Measurements from ENCODE around the gene CUZD1.

Gene CUZD1

GRCh38 chr10:122827302-122827701 is 18.4 kb downstream of the CUZD1 start:
- no peaks in the 10 kb centered on the region for H4K20me1 ChIP-seq (ENCODE audit: insufficient read depth, low read length, poor library complexity, severe bottlenecking)
- no peaks in the 10 kb centered on the region for H3F3A ChIP-seq (ENCODE audit: low read depth)
- no peaks in the 10 kb centered on the region for H3K79me2 ChIP-seq (ENCODE audit: insufficient read depth, low read length)
- no peak overlapping the region for H2AFZ ChIP-seq (ENCODE audit: low read length)
- no peak overlapping the region for H3K4me2 ChIP-seq (ENCODE audit: low read depth, low read length, poor library complexity, severe bottlenecking)
- no peak for TF ChIP-seq CTCF (conservative IDR thresholded peaks at IDR 0.05; ENCODE audit: low read length)
- TF ChIP-seq EZH2phosphoT487 (IDR thresholded peaks at IDR 0.05; ENCODE audit: borderline replicate concordance): no peak
- H3K9me2 ChIP-seq (replicated peaks; ENCODE audit: low read depth, low read length): no peaks in the 10 kb centered on the region
- no peak overlapping the region for H3K9ac ChIP-seq (ENCODE audit: low read depth, low read length, poor library complexity, severe bottlenecking)
- no peaks in the 10 kb centered on the region for H3K4me1 ChIP-seq (ENCODE audit: insufficient read depth, low read length, poor library complexity, severe bottlenecking)
- H3K36me3 ChIP-seq (ENCODE audit: insufficient read depth, low read length): peaks cover 5% of the 10 kb centered on the region; the same call in 1 of the 2 replicates
- H3K27me3 ChIP-seq (ENCODE audit: insufficient read depth, low read length, poor library complexity, severe bottlenecking): no peaks in the 10 kb centered on the region
- H3K9me3 ChIP-seq (ENCODE audit: insufficient read depth, low read depth, low read length): no peaks in the 10 kb centered on the region
- H3K4me3 ChIP-seq (ENCODE audit: low read length, poor library complexity, severe bottlenecking): no peak overlapping the region

- no peak overlapping the region for H3K4me3 ChIP-seq (ENCODE audit: low read length, poor library complexity, severe bottlenecking)
- H3K36me3 ChIP-seq (ENCODE audit: insufficient read depth, low read length): no peaks in the 10 kb centered on the region
- no peak overlapping the region for H2AFZ ChIP-seq (ENCODE audit: low read length)
- no peaks in the 10 kb centered on the region for H3F3A ChIP-seq (ENCODE audit: low read depth)
- no peaks in the 10 kb centered on the region for H3K9me3 ChIP-seq (ENCODE audit: insufficient read depth, low read depth, low read length)
- TF ChIP-seq CTCF (conservative IDR thresholded peaks at IDR 0.05; ENCODE audit: low read length) (no peak), EZH2phosphoT487 (IDR thresholded peaks at IDR 0.05; ENCODE audit: borderline replicate concordance) (no peak)
- no peak overlapping the region for H3K4me2 ChIP-seq (ENCODE audit: low read depth, low read length, poor library complexity, severe bottlenecking)
- no peaks in the 10 kb centered on the region for H4K20me1 ChIP-seq (ENCODE audit: insufficient read depth, low read length, poor library complexity, severe bottlenecking)
- H3K27me3 ChIP-seq (ENCODE audit: insufficient read depth, low read length, poor library complexity, severe bottlenecking): no peaks in the 10 kb centered on the region
- no peaks in the 10 kb centered on the region for H3K79me2 ChIP-seq (ENCODE audit: insufficient read depth, low read length)
- no peaks in the 10 kb centered on the region for H3K4me1 ChIP-seq (ENCODE audit: insufficient read depth, low read length, poor library complexity, severe bottlenecking)
- no peaks in the 10 kb centered on the region for H3K9me2 ChIP-seq (replicated peaks; ENCODE audit: low read depth, low read length)
- H3K9ac ChIP-seq (ENCODE audit: low read depth, low read length, poor library complexity, severe bottlenecking): no peak overlapping the region
Measured at GRCh38 chr10:122822973-122823690, 22.5 kb downstream of the CUZD1 start.

DNA sequence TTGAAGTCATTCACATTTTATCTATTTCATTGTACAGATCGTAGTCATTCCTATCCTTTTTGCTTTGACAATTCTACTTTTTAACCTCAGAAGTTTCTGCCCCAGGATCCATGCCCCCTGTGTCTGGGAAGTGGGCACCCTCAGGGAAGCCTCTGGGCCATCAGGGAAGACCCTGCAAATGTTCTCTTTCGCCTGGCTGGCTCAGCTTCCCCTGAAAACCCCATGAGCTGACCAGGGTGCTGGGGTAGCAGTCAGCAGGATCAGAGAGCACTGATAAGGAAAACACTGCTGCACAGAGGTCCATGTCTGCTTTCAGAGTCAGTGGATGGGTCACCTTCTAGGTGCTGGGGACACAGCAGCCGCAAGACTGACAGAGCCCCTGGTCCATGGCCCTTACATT is 23.8 kb downstream of the CUZD1 start:
- Histone ChIP-seq H3K4me3 (ENCODE audit: low read length, poor library complexity, severe bottlenecking) (no peak overlapping the region), H3K9ac (ENCODE audit: low read depth, low read length, poor library complexity, severe bottlenecking) (no peak overlapping the region), H2AFZ (ENCODE audit: low read length) (no peak overlapping the region), H3K4me2 (ENCODE audit: low read depth, low read length, poor library complexity, severe bottlenecking) (no peak overlapping the region), H3K9me2 (replicated peaks; ENCODE audit: low read depth, low read length) (no peaks in the 10 kb centered on the region), H4K20me1 (ENCODE audit: insufficient read depth, low read length, poor library complexity, severe bottlenecking) (no peaks in the 10 kb centered on the region), H3F3A (ENCODE audit: low read depth) (no peaks in the 10 kb centered on the region), H3K36me3 (ENCODE audit: insufficient read depth, low read length) (no peaks in the 10 kb centered on the region), H3K4me1 (ENCODE audit: insufficient read depth, low read length, poor library complexity, severe bottlenecking) (no peaks in the 10 kb centered on the region), H3K79me2 (ENCODE audit: insufficient read depth, low read length) (no peaks in the 10 kb centered on the region), H3K27me3 (ENCODE audit: insufficient read depth, low read length, poor library complexity, severe bottlenecking) (no peaks in the 10 kb centered on the region), H3K9me3 (ENCODE audit: insufficient read depth, low read depth, low read length) (no peaks in the 10 kb centered on the region)
- TF ChIP-seq CTCF (conservative IDR thresholded peaks at IDR 0.05; ENCODE audit: low read length) (no peak), EZH2phosphoT487 (IDR thresholded peaks at IDR 0.05; ENCODE audit: borderline replicate concordance) (no peak)

Measured in Loucy (cell line).